Subcutaneous abdominal adipose tissue (tissue), 5 donors: Measurements from ENCODE around the gene STAU1.
"Not testable (repeated sequence)": the region's sequence is repeated elsewhere in the genome, so short reads cannot be mapped to it uniquely, and the experiment has no call there.

Experiments
- H3K27ac ChIP-seq: one replicate; pipeline ENCODE4 v1.7.0; 2013; ENCODE audit warnings: low read depth, mild to moderate bottlenecking, inconsistent platforms, low read length, moderate library complexity
- H3K27me3 ChIP-seq, 5 donors: one replicate each; pipeline ENCODE4 v1.7.0; 2013; ENCODE audit warnings: low read length in 5 of 5, inconsistent platforms in 1 of 5; ENCODE audit not compliant: control insufficient read depth in 5 of 5, insufficient read depth in 4 of 5
- H3K36me3 ChIP-seq, 5 donors: one replicate each; pipeline ENCODE4 v1.7.0; 2013; ENCODE audit warnings: low read length in 5 of 5; ENCODE audit not compliant: control insufficient read depth in 5 of 5, insufficient read depth in 5 of 5
- H3K4me1 ChIP-seq, 5 donors: one replicate each; pipeline ENCODE4 v1.7.0; 2013; ENCODE audit warnings: low read length in 5 of 5, mild to moderate bottlenecking in 3 of 5, moderate library complexity in 1 of 5; ENCODE audit not compliant: control insufficient read depth in 5 of 5, insufficient read depth in 5 of 5
- H3K4me3 ChIP-seq, 5 donors: one replicate each; pipeline ENCODE4 v1.7.0; 2013; ENCODE audit warnings: low read length in 5 of 5, low read depth in 1 of 5
- H3K9ac ChIP-seq, 5 donors: one replicate each; pipeline ENCODE4 v1.7.0; 2013; ENCODE audit warnings: low read length in 5 of 5, mild to moderate bottlenecking in 4 of 5, moderate library complexity in 3 of 5
- H3K9me3 ChIP-seq, 5 donors: one replicate each; pipeline ENCODE4 v1.7.0; 2013; ENCODE audit warnings: low read length in 5 of 5; ENCODE audit not compliant: control insufficient read depth in 5 of 5
- donor health status: healthy.
- donor health status: healthy.
- donor health status: healthy.
- donor health status: healthy.
- donor health status: healthy.

The STAU1 gene

DNA sequence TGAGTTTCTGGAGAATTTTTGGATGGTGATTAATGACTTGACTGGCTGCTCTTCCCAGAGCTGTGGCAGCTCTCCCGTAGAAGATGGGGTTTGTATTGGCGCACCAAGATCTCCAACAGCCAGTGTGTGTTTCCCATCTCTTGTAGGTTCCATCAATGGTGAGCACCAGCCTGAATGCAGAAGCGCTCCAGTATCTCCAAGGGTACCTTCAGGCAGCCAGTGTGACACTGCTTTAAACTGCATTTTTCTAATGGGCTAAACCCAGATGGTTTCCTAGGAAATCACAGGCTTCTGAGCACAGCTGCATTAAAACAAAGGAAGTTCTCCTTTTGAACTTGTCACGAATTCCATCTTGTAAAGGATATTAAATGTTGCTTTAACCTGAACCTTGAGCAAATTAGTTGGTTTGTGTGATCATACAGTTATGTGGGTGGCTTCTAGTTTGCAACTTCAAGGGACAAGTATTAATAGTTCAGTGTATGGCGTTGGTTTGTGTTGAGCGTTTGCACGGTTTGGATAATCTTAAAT, 91.9 kb downstream of the STAU1 start:
- H3K4me1 ChIP-seq, result peaks cover 0 to 4% (median 0%) of the 10 kb centered on the region in 5 donors
- peaks cover 31 to 62% (median 46%) of the 10 kb centered on the region in 5 donors for H3K36me3 ChIP-seq
- no peak overlapping the region for H3K9ac ChIP-seq
- H3K4me3 ChIP-seq, result no peak overlapping the region
- H3K27me3 ChIP-seq, result no peaks in the 10 kb centered on the region
- no peaks in the 10 kb centered on the region for H3K9me3 ChIP-seq
- no peak overlapping the region for H3K27ac ChIP-seq

DNA sequence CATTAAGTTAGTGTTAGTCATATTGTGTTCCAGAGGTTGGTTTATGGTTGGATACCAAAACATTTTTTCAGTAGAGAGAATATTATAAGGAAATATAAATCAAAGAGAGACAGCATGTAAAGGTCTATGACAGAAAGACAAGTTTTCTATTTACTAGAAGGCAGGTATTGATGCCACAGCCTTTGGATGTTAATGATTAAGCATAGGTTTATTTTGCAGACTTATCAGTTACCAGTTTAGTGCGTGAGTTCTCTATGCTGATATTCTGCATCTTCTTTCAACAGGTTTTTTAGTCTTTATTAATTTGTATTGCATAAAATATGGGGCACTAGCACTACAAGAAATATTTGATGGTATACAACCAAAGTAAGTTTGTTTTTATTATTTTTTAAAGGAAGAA, 96.4 kb downstream of the STAU1 start:
- H3K4me1 ChIP-seq, result no peaks in the 10 kb centered on the region
- H3K27me3 ChIP-seq, result no peaks in the 10 kb centered on the region
- no peak overlapping the region for H3K27ac ChIP-seq
- no peaks in the 10 kb centered on the region for H3K9me3 ChIP-seq
- H3K36me3 ChIP-seq, result peaks cover 48 to 85% (median 58%) of the 10 kb centered on the region in 5 donors
- no peak overlapping the region for H3K4me3 ChIP-seq
- H3K9ac ChIP-seq, result no peak overlapping the region

DNA sequence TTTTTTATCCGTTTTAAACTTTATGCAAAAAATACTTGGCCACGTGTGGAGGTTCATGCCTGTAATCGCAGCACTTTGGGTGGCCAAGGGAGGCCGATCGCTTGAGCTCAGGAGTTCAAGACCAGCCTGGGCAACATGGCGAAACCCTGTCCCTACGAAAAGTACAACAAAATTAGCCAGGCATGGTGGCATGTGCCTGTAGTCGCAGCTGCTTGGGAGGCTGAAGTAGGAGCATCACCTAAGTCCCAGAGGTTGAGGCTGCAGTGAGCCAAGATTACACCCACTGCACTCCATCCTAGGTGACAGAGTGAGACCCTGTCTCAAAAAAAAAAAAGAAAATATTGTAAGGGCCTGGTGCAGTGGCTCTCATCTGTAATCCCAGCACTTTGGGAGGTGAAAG, 97.0 kb downstream of the STAU1 start:
- no peaks in the 10 kb centered on the region for H3K9me3 ChIP-seq
- H3K27ac ChIP-seq, result no peak overlapping the region
- H3K4me1 ChIP-seq, result no peaks in the 10 kb centered on the region
- no peak overlapping the region for H3K9ac ChIP-seq
- H3K27me3 ChIP-seq, result no peaks in the 10 kb centered on the region
- H3K4me3 ChIP-seq, result no peak overlapping the region
- H3K36me3 ChIP-seq, result peaks cover 46 to 84% (median 56%) of the 10 kb centered on the region in 5 donors

DNA sequence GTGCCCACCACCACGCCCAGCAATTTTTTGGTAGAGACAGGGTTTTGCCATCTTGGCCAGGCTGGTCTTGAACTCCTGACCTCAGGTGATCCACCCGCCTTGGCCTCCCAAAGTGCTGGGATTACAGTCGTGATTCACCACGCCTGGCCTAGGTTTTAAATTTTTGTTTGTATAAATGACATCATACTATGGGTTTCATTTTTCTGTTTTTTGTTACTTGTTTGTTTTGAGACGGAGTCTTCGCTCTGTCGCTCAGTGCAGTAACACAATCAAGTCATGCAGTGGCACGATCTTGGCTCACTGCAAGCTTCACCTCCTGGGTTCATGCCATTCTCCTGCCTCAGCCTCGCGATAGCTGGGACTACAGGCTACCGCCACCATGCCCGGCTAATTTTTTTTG, 105.8 kb downstream of the STAU1 start:
- H3K36me3 ChIP-seq, result peaks cover 40 to 87% (median 53%) of the 10 kb centered on the region in 5 donors
- not testable (repeated sequence) for H3K9ac ChIP-seq, H3K9me3 ChIP-seq, H3K4me1 ChIP-seq, H3K4me3 ChIP-seq, H3K27me3 ChIP-seq, H3K27ac ChIP-seq

DNA sequence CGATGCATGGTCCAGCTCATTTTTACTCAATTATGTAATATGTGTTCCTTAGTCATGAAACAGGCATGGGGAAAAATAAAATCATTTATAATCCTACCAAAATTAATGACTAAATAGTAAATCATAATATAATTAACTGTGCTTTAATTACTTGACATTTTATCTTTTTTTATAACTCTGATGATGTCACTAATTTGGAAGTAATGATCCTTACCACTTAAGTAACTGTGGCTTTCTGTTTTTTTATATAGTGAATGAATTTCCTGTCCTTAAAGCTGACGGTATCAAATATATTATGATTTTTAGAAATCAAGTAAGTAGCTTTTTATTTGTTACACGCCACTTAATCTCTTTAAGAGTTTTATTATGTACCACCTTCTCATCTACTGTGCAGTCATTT, 109.8 kb downstream of the STAU1 start:
- H3K9me3 ChIP-seq, result no peaks in the 10 kb centered on the region
- peaks cover 30 to 91% (median 54%) of the 10 kb centered on the region in 5 donors for H3K36me3 ChIP-seq
- H3K4me1 ChIP-seq, result no peaks in the 10 kb centered on the region
- no peak overlapping the region for H3K9ac ChIP-seq
- no peaks in the 10 kb centered on the region for H3K27me3 ChIP-seq
- H3K27ac ChIP-seq, result no peak overlapping the region
- H3K4me3 ChIP-seq, result no peak overlapping the region

DNA sequence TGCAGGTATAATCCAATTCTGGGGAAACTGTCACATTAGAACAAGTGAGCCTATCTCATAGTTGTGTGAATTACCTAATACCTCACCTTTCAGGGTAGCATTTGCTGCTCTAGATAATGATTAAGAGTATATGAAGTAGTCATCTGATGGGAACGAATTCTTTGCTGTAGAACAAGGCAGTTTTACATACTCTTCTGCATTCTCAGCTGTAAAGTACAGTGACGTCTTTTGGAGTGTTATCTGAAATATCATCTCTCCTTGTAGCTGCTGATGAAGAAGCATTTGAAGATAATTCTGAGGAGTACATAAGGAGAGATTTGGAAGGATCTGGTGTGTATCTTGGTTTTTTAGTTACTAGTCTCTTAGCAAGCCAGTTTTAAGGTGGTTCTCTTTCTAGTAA, 113.6 kb downstream of the STAU1 start:
- Histone ChIP-seq H3K9ac (no peak overlapping the region), H3K9me3 (no peaks in the 10 kb centered on the region), H3K36me3 (peaks cover 40 to 87% (median 60%) of the 10 kb centered on the region in 5 donors), H3K4me1 (no peaks in the 10 kb centered on the region), H3K4me3 (no peak overlapping the region), H3K27me3 (no peaks in the 10 kb centered on the region), H3K27ac (no peak overlapping the region)
